T-helper 2 cell treated with Interferon-gamma antibody and Interleukin-4, amounts not matched to agents 5 μg/mL and 100 μg/mL, for 36 hours (primary cell): ENCODE measurements around the gene HSD17B2.
"Not testable (repeated sequence)": the region's sequence is repeated elsewhere in the genome, so short reads cannot be mapped to it uniquely, and the experiment has no call there.

ENCODE experiments used
- DNase-seq: peaks from one replicate; pipeline ENCODE4 v3.0.0; 2021; ENCODE audit warnings: low spot score
- H3K27ac Mint-ChIP-seq: one replicate; pipeline ENCODE4 v1.8.0; 2021; ENCODE audit warnings: mild to moderate bottlenecking, mixed read lengths
- H3K27me3 Mint-ChIP-seq: one replicate; pipeline ENCODE4 v1.8.0; 2021; ENCODE audit warnings: low read depth, mixed read lengths
- H3K36me3 Mint-ChIP-seq: one replicate; pipeline ENCODE4 v1.8.0; 2021; ENCODE audit warnings: low read depth, mixed read lengths
- H3K4me1 Mint-ChIP-seq: one replicate; pipeline ENCODE4 v1.8.0; 2021; ENCODE audit warnings: low read depth, mixed read lengths
- H3K4me3 Mint-ChIP-seq: one replicate; pipeline ENCODE4 v1.8.0; 2022; ENCODE audit warnings: mild to moderate bottlenecking, moderate library complexity, mixed read lengths
- H3K9me3 Mint-ChIP-seq: one replicate; pipeline ENCODE4 v1.8.0; 2021; ENCODE audit warnings: mixed read lengths

The HSD17B2 gene

GRCh38 chr16:82088483-82088882, 53.4 kb downstream of the HSD17B2 start:
- no peak for DNase-seq
- no peak overlapping the region for H3K27ac Mint-ChIP-seq

GRCh38 chr16:82091241-82091640, 56.2 kb downstream of the HSD17B2 start:
- no peak overlapping the region for H3K4me3 Mint-ChIP-seq
- peaks cover 5% of the 10 kb centered on the region for H3K4me1 Mint-ChIP-seq
- H3K9me3 Mint-ChIP-seq = no peaks in the 10 kb centered on the region
- no peaks in the 10 kb centered on the region for H3K36me3 Mint-ChIP-seq
- H3K27me3 Mint-ChIP-seq = peaks cover 24% of the 10 kb centered on the region
- DNase-seq = no peak
- H3K27ac Mint-ChIP-seq = no peak overlapping the region

More at GRCh38 chr16:82088483-82088882, 53.4 kb downstream of the HSD17B2 start:
- no peaks in the 10 kb centered on the region for H3K4me1 Mint-ChIP-seq
- no peaks in the 10 kb centered on the region for H3K9me3 Mint-ChIP-seq
- H3K27me3 Mint-ChIP-seq = peaks cover 26% of the 10 kb centered on the region
- no peaks in the 10 kb centered on the region for H3K36me3 Mint-ChIP-seq
- no peak overlapping the region for H3K4me3 Mint-ChIP-seq

GRCh38 chr16:82092711-82093110, 57.7 kb downstream of the HSD17B2 start:
- H3K27ac Mint-ChIP-seq = no peak overlapping the region
- DNase-seq = no peak
- H3K4me3 Mint-ChIP-seq = no peak overlapping the region
- H3K27me3 Mint-ChIP-seq = peaks cover 17% of the 10 kb centered on the region
- H3K36me3 Mint-ChIP-seq = no peaks in the 10 kb centered on the region
- H3K4me1 Mint-ChIP-seq = peaks cover 5% of the 10 kb centered on the region
- H3K9me3 Mint-ChIP-seq = no peaks in the 10 kb centered on the region

- peaks cover 14% of the 10 kb centered on the region for H3K27me3 Mint-ChIP-seq
- H3K9me3 Mint-ChIP-seq = no peaks in the 10 kb centered on the region
- H3K36me3 Mint-ChIP-seq = no peaks in the 10 kb centered on the region
These were observed 58.7 kb downstream of the HSD17B2 start for GRCh38 chr16:82093666-82094300.

GRCh38 chr16:82094942-82095540, 60.0 kb downstream of the HSD17B2 start:
- Mint-ChIP-seq H3K36me3 (no peaks in the 10 kb centered on the region), H3K9me3 (no peaks in the 10 kb centered on the region)

More at GRCh38 chr16:82093666-82094300, 58.7 kb downstream of the HSD17B2 start:
- Mint-ChIP-seq H3K4me3 (no peak overlapping the region), H3K4me1 (peaks cover 5% of the 10 kb centered on the region), H3K27ac (no peak overlapping the region)
- DNase-seq = no peak

GRCh38 chr16:82096641-82097040, 61.6 kb downstream of the HSD17B2 start:
- H3K27ac Mint-ChIP-seq = no peak overlapping the region
- H3K9me3 Mint-ChIP-seq = no peaks in the 10 kb centered on the region
- peaks cover 10% of the 10 kb centered on the region for H3K27me3 Mint-ChIP-seq
- H3K4me3 Mint-ChIP-seq = no peak overlapping the region
- DNase-seq = no peak
- peaks cover 5% of the 10 kb centered on the region for H3K4me1 Mint-ChIP-seq
- no peaks in the 10 kb centered on the region for H3K36me3 Mint-ChIP-seq

More at GRCh38 chr16:82094942-82095540, 60.0 kb downstream of the HSD17B2 start:
- no peak overlapping the region for H3K27ac Mint-ChIP-seq
- no peak overlapping the region for H3K4me3 Mint-ChIP-seq
- H3K4me1 Mint-ChIP-seq = peaks cover 5% of the 10 kb centered on the region
- DNase-seq = no peak
- peaks cover 10% of the 10 kb centered on the region for H3K27me3 Mint-ChIP-seq

GRCh38 chr16:82105107-82105506, 70.1 kb downstream of the HSD17B2 start:
- no peak for DNase-seq

GRCh38 chr16:82108100-82108499, 73.0 kb downstream of the HSD17B2 start:
- Mint-ChIP-seq H3K9me3 (no peaks in the 10 kb centered on the region), H3K27me3 (peaks cover 6% of the 10 kb centered on the region)

More at GRCh38 chr16:82105107-82105506, 70.1 kb downstream of the HSD17B2 start:
- Mint-ChIP-seq H3K27me3 (peaks cover 17% of the 10 kb centered on the region), H3K4me1 (no peaks in the 10 kb centered on the region), H3K9me3 (no peaks in the 10 kb centered on the region), H3K36me3 (no peaks in the 10 kb centered on the region), H3K4me3 (no peak overlapping the region), H3K27ac (no peak overlapping the region)

GRCh38 chr16:82108774-82109173, 73.7 kb downstream of the HSD17B2 start:
- Mint-ChIP-seq H3K4me1 (peaks cover 2% of the 10 kb centered on the region), H3K27ac (no peak overlapping the region), H3K4me3 (no peak overlapping the region), H3K9me3 (no peaks in the 10 kb centered on the region), H3K27me3 (peaks cover 3% of the 10 kb centered on the region), H3K36me3 (no peaks in the 10 kb centered on the region)
- DNase-seq = no peak

More at GRCh38 chr16:82108100-82108499, 73.0 kb downstream of the HSD17B2 start:
- Mint-ChIP-seq H3K4me3 (no peak overlapping the region), H3K4me1 (peaks cover 2% of the 10 kb centered on the region), H3K36me3 (no peaks in the 10 kb centered on the region), H3K27ac (no peak overlapping the region)
- DNase-seq = no peak

- not testable (repeated sequence) for H3K27ac Mint-ChIP-seq, H3K27me3 Mint-ChIP-seq, H3K36me3 Mint-ChIP-seq, H3K9me3 Mint-ChIP-seq, DNase-seq, H3K4me3 Mint-ChIP-seq, H3K4me1 Mint-ChIP-seq
These were observed 74.2 kb downstream of the HSD17B2 start for GRCh38 chr16:82109266-82109665.

- H3K9me3 Mint-ChIP-seq = no peaks in the 10 kb centered on the region
- no peaks in the 10 kb centered on the region for H3K27me3 Mint-ChIP-seq
- no peak overlapping the region for H3K27ac Mint-ChIP-seq
- no peak for DNase-seq
- H3K36me3 Mint-ChIP-seq = no peaks in the 10 kb centered on the region
- H3K4me3 Mint-ChIP-seq = no peak overlapping the region
- peaks cover 2% of the 10 kb centered on the region for H3K4me1 Mint-ChIP-seq
These were observed 76.9 kb downstream of the HSD17B2 start for GRCh38 chr16:82111944-82112343.

GRCh38 chr16:82113741-82114140, 78.7 kb downstream of the HSD17B2 start:
- no peak for DNase-seq
- H3K4me1 Mint-ChIP-seq = peaks cover 2% of the 10 kb centered on the region
- H3K4me3 Mint-ChIP-seq = no peak overlapping the region
- no peak overlapping the region for H3K27ac Mint-ChIP-seq
- H3K9me3 Mint-ChIP-seq = no peaks in the 10 kb centered on the region
- no peaks in the 10 kb centered on the region for H3K36me3 Mint-ChIP-seq
- H3K27me3 Mint-ChIP-seq = peaks cover 5% of the 10 kb centered on the region

GRCh38 chr16:82116535-82116934, 81.5 kb downstream of the HSD17B2 start:
- peaks cover 5% of the 10 kb centered on the region for H3K27me3 Mint-ChIP-seq
- DNase-seq = no peak
- H3K36me3 Mint-ChIP-seq = no peaks in the 10 kb centered on the region
- no peaks in the 10 kb centered on the region for H3K9me3 Mint-ChIP-seq
- peaks cover 2% of the 10 kb centered on the region for H3K4me1 Mint-ChIP-seq
- H3K27ac Mint-ChIP-seq = no peak overlapping the region
- H3K4me3 Mint-ChIP-seq = no peak overlapping the region

GRCh38 chr16:82118749-82119148, 83.7 kb downstream of the HSD17B2 start:
- no peaks in the 10 kb centered on the region for H3K9me3 Mint-ChIP-seq
- H3K27ac Mint-ChIP-seq = no peak overlapping the region
- no peaks in the 10 kb centered on the region for H3K4me1 Mint-ChIP-seq
- no peak for DNase-seq
- H3K36me3 Mint-ChIP-seq = no peaks in the 10 kb centered on the region
- H3K27me3 Mint-ChIP-seq = peaks cover 14% of the 10 kb centered on the region
- no peak overlapping the region for H3K4me3 Mint-ChIP-seq
